T-helper 2 cell treated with Interferon-gamma antibody and Interleukin-4, amounts not matched to agents 5 μg/mL and 100 μg/mL, for 36 hours (primary cell): ENCODE results near the gene THPO.

Source experiments
- DNase-seq: peaks from one replicate; pipeline ENCODE4 v3.0.0; 2021; ENCODE audit warnings: low spot score
- H3K27ac Mint-ChIP-seq: one replicate; pipeline ENCODE4 v1.8.0; 2021; ENCODE audit warnings: mild to moderate bottlenecking, mixed read lengths
- H3K27me3 Mint-ChIP-seq: one replicate; pipeline ENCODE4 v1.8.0; 2021; ENCODE audit warnings: low read depth, mixed read lengths
- H3K36me3 Mint-ChIP-seq: one replicate; pipeline ENCODE4 v1.8.0; 2021; ENCODE audit warnings: low read depth, mixed read lengths
- H3K4me1 Mint-ChIP-seq: one replicate; pipeline ENCODE4 v1.8.0; 2021; ENCODE audit warnings: low read depth, mixed read lengths
- H3K4me3 Mint-ChIP-seq: one replicate; pipeline ENCODE4 v1.8.0; 2022; ENCODE audit warnings: mild to moderate bottlenecking, moderate library complexity, mixed read lengths
- H3K9me3 Mint-ChIP-seq: one replicate; pipeline ENCODE4 v1.8.0; 2021; ENCODE audit warnings: mixed read lengths

Gene THPO

GRCh38 chr3:184377882-184378445 lies at the start of gene THPO:
Gene THPO (minus strand): TSS chr3:184378207. CDS start chr3:184376259, 1,948 bp downstream.
- no peaks in the 10 kb centered on the region for H3K9me3 Mint-ChIP-seq
- no peaks in the 10 kb centered on the region for H3K36me3 Mint-ChIP-seq
- no peak within 1 kb of the TSS for H3K27ac Mint-ChIP-seq
- DNase-seq: no peak
- no peaks in the 10 kb centered on the region for H3K4me1 Mint-ChIP-seq
- H3K4me3 Mint-ChIP-seq: no peak within 1 kb of the TSS
- peaks cover 58% of the 10 kb centered on the region for H3K27me3 Mint-ChIP-seq

- Mint-ChIP-seq H3K4me3 (no peak overlapping the region), H3K27ac (no peak overlapping the region), H3K4me1 (no peaks in the 10 kb centered on the region), H3K36me3 (no peaks in the 10 kb centered on the region), H3K27me3 (peaks cover 13% of the 10 kb centered on the region), H3K9me3 (no peaks in the 10 kb centered on the region)
- DNase-seq: no peak
These were observed 48.7 kb upstream of the THPO start for GRCh38 chr3:184426691-184427141.

- no peak for DNase-seq
- Mint-ChIP-seq H3K4me3 (no peak overlapping the region), H3K27me3 (peaks cover 21% of the 10 kb centered on the region), H3K27ac (no peak overlapping the region), H3K36me3 (no peaks in the 10 kb centered on the region), H3K9me3 (no peaks in the 10 kb centered on the region), H3K4me1 (no peaks in the 10 kb centered on the region)
These were observed 45.6 kb upstream of the THPO start for GRCh38 chr3:184423561-184423960.

- no peaks in the 10 kb centered on the region for H3K9me3 Mint-ChIP-seq
- no peak overlapping the region for H3K27ac Mint-ChIP-seq
- no peak for DNase-seq
- H3K4me1 Mint-ChIP-seq: no peaks in the 10 kb centered on the region
- H3K4me3 Mint-ChIP-seq: no peak overlapping the region
- H3K27me3 Mint-ChIP-seq: peaks cover 21% of the 10 kb centered on the region
- no peaks in the 10 kb centered on the region for H3K36me3 Mint-ChIP-seq
These were observed 41.2 kb upstream of the THPO start for GRCh38 chr3:184419171-184419570.

GRCh38 chr3:184417619-184418327 lies 39.8 kb upstream of the THPO start:
- Mint-ChIP-seq H3K27me3 (peaks cover 11% of the 10 kb centered on the region), H3K27ac (no peak overlapping the region), H3K36me3 (no peaks in the 10 kb centered on the region), H3K4me1 (no peaks in the 10 kb centered on the region), H3K4me3 (no peak overlapping the region), H3K9me3 (no peaks in the 10 kb centered on the region)
- DNase-seq: peak; percentile 43

GRCh38 chr3:184415203-184415490 lies 37.1 kb upstream of the THPO start:
- Mint-ChIP-seq H3K4me3 (no peak overlapping the region), H3K27me3 (peaks cover 10% of the 10 kb centered on the region), H3K9me3 (no peaks in the 10 kb centered on the region), H3K4me1 (no peaks in the 10 kb centered on the region), H3K27ac (no peak overlapping the region), H3K36me3 (no peaks in the 10 kb centered on the region)
- no peak for DNase-seq

- peaks cover 5% of the 10 kb centered on the region for H3K27me3 Mint-ChIP-seq
- H3K9me3 Mint-ChIP-seq: no peaks in the 10 kb centered on the region
- no peak for DNase-seq
- no peaks in the 10 kb centered on the region for H3K36me3 Mint-ChIP-seq
- H3K4me1 Mint-ChIP-seq: no peaks in the 10 kb centered on the region
- no peak overlapping the region for H3K4me3 Mint-ChIP-seq
- no peak overlapping the region for H3K27ac Mint-ChIP-seq
These were observed 36.6 kb upstream of the THPO start for GRCh38 chr3:184414418-184415202.

- no peak overlapping the region for H3K27ac Mint-ChIP-seq
These were observed 32.0 kb upstream of the THPO start for GRCh38 chr3:184409946-184410500.

GRCh38 chr3:184409331-184409926 lies 31.4 kb upstream of the THPO start:
- DNase-seq: no peak
- Mint-ChIP-seq H3K36me3 (no peaks in the 10 kb centered on the region), H3K27ac (no peak overlapping the region), H3K9me3 (no peaks in the 10 kb centered on the region), H3K27me3 (peaks cover 2% of the 10 kb centered on the region), H3K4me1 (no peaks in the 10 kb centered on the region), H3K4me3 (no peak overlapping the region)

More at GRCh38 chr3:184409946-184410500, 32.0 kb upstream of the THPO start:
- Mint-ChIP-seq H3K36me3 (no peaks in the 10 kb centered on the region), H3K4me1 (no peaks in the 10 kb centered on the region), H3K4me3 (no peak overlapping the region), H3K9me3 (no peaks in the 10 kb centered on the region), H3K27me3 (peaks cover 2% of the 10 kb centered on the region)
- DNase-seq: no peak

- Mint-ChIP-seq H3K27ac (no peak overlapping the region), H3K36me3 (no peaks in the 10 kb centered on the region), H3K9me3 (no peaks in the 10 kb centered on the region), H3K4me3 (no peak overlapping the region), H3K4me1 (no peaks in the 10 kb centered on the region), H3K27me3 (peaks cover 7% of the 10 kb centered on the region)
- DNase-seq: no peak
These were observed 27.3 kb upstream of the THPO start for GRCh38 chr3:184405075-184406030.

- no peak overlapping the region for H3K27ac Mint-ChIP-seq
- peaks cover 18% of the 10 kb centered on the region for H3K27me3 Mint-ChIP-seq
- no peaks in the 10 kb centered on the region for H3K9me3 Mint-ChIP-seq
- no peaks in the 10 kb centered on the region for H3K36me3 Mint-ChIP-seq
- H3K4me1 Mint-ChIP-seq: no peaks in the 10 kb centered on the region
- H3K4me3 Mint-ChIP-seq: no peak overlapping the region
- no peak for DNase-seq
These were observed 21.4 kb upstream of the THPO start for GRCh38 chr3:184399410-184399809.

GRCh38 chr3:184395320-184395660 lies 17.3 kb upstream of the THPO start:
- Mint-ChIP-seq H3K4me3 (no peak overlapping the region), H3K9me3 (no peaks in the 10 kb centered on the region), H3K27me3 (peaks cover 20% of the 10 kb centered on the region), H3K4me1 (no peaks in the 10 kb centered on the region), H3K27ac (no peak overlapping the region), H3K36me3 (no peaks in the 10 kb centered on the region)
- DNase-seq: no peak

GRCh38 chr3:184391266-184391665 lies 13.3 kb upstream of the THPO start:
- H3K9me3 Mint-ChIP-seq: no peaks in the 10 kb centered on the region
- no peak for DNase-seq
- H3K36me3 Mint-ChIP-seq: no peaks in the 10 kb centered on the region
- H3K4me3 Mint-ChIP-seq: no peak overlapping the region
- H3K4me1 Mint-ChIP-seq: no peaks in the 10 kb centered on the region
- H3K27me3 Mint-ChIP-seq: peaks cover 11% of the 10 kb centered on the region
- no peak overlapping the region for H3K27ac Mint-ChIP-seq
